Esophagus squamous epithelium (tissue), 4 donors: ENCODE measurements around the gene MAP1A.

Source experiments
- POLR2A ChIP-seq, 4 donors: fragments of 450-650 bp; IDR thresholded peaks; one replicate each; pipeline ENCODE4 v1.6.1; 2017; ENCODE audit warnings: antibody characterized with exemption in 4 of 4, mild to moderate bottlenecking in 4 of 4, moderate library complexity in 3 of 4
- TF ChIP-seq, protein P1 (sequence below), 6 experiments: fragments of 450-650 bp in 4 of 6; fragments of 200-600 bp in 2 of 6; sonication (generic) in 2 of 6; IDR thresholded peaks; one replicate each; pipeline ENCODE4 v1.5.1; 2016 to 2019; ENCODE audit warnings: antibody characterized with exemption in 6 of 6, mild to moderate bottlenecking in 4 of 6, moderate library complexity in 4 of 6

DNA sequence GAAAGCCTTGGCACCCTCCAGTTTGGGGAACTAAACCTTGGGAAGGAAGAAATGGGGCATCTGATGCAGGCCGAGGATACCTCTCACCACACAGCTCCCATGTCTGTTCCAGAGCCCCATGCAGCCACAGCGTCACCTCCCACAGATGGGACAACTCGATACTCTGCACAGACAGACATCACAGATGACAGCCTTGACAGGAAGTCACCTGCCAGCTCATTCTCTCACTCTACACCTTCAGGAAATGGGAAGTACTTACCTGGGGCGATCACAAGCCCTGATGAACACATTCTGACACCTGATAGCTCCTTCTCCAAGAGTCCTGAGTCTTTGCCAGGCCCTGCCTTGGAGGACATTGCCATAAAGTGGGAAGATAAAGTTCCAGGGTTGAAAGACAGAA lies 7.7 kb downstream of the MAP1A start:
- TF ChIP-seq, protein P1, sequence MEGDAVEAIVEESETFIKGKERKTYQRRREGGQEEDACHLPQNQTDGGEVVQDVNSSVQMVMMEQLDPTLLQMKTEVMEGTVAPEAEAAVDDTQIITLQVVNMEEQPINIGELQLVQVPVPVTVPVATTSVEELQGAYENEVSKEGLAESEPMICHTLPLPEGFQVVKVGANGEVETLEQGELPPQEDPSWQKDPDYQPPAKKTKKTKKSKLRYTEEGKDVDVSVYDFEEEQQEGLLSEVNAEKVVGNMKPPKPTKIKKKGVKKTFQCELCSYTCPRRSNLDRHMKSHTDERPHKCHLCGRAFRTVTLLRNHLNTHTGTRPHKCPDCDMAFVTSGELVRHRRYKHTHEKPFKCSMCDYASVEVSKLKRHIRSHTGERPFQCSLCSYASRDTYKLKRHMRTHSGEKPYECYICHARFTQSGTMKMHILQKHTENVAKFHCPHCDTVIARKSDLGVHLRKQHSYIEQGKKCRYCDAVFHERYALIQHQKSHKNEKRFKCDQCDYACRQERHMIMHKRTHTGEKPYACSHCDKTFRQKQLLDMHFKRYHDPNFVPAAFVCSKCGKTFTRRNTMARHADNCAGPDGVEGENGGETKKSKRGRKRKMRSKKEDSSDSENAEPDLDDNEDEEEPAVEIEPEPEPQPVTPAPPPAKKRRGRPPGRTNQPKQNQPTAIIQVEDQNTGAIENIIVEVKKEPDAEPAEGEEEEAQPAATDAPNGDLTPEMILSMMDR (IDR thresholded peaks at IDR 0.05) = no peak
- TF ChIP-seq POLR2A (IDR thresholded peaks at IDR 0.05) = no peak
